ENCODE results near the gene SLFN12L. TPM values are rescaled to one million over a fixed set of nuclear protein-coding genes. Genes with fewer than 3 reads are reported as not detected.
A peak's percentile ranks its signal among the peaks of the same experiment; 100 is the strongest.

The SLFN12L gene
- total and polyA plus RNA-seq, 9 of the 15 experiments (the other 6 are each of a cell fraction or from before 2014, with no cell fraction given), result 0.04 to 0.31 (median 0.08) TPM; not detected in 3

GRCh38 chr17:35578197-35578928 lies 40.9 kb upstream of the SLFN12L start, which contains the start of gene PEX12 (continued):
- TF ChIP-seq SLC30A9 (CRISPR knock-in tag; IDR thresholded peaks at IDR 0.05) (no peak), CBFB (CRISPR knock-in tag; IDR thresholded peaks at IDR 0.05) (0 out of 2 replicates have a peak, but pooled peaks have one; percentile 31), HMGN3 (IDR thresholded peaks at IDR 0.05; ENCODE audit: borderline replicate concordance, extremely low read depth, insufficient read length, low read depth, low read length) (peak; percentile 80), NCOA1 (IDR thresholded peaks at IDR 0.05; ENCODE audit: low read depth) (no peak), ZBTB9 (CRISPR knock-in tag; IDR thresholded peaks at IDR 0.05) (no peak), ESRRA (IDR thresholded peaks at IDR 0.05; ENCODE audit: borderline replicate concordance, low read depth) (peak; percentile 97), CBX8 (IDR thresholded peaks at IDR 0.05; ENCODE audit: borderline replicate concordance, extremely low read depth, low read depth, low read length, poor library complexity, severe bottlenecking) (no peak), ASH1L (IDR thresholded peaks at IDR 0.05; ENCODE audit: borderline replicate concordance, low read depth, partially characterized antibody) (peak; percentile 59), U2AF2 (optimal IDR thresholded peaks at IDR 0.05; ENCODE audit: low read depth, low read length) (no peak), ZNF232 (CRISPR knock-in tag; IDR thresholded peaks at IDR 0.05) (no peak), ZNF324 (CRISPR knock-in tag; IDR thresholded peaks at IDR 0.05) (no peak), KDM2B (CRISPR knock-in tag; IDR thresholded peaks at IDR 0.05) (no peak), SIN3B (IDR thresholded peaks at IDR 0.05; ENCODE audit: low read depth) (peak; percentile 73), SP2 (IDR thresholded peaks at IDR 0.05; ENCODE audit: extremely low read depth, low read depth, low read length, poor library complexity, severe bottlenecking) (peak; percentile 92), ZNF609 (CRISPR knock-in tag; IDR thresholded peaks at IDR 0.05; ENCODE audit: borderline replicate concordance) (no peak), MYBL2 (IDR thresholded peaks at IDR 0.05; ENCODE audit: low read depth) (no peak), MYBL2 (CRISPR knock-in tag; IDR thresholded peaks at IDR 0.05; ENCODE audit: borderline replicate concordance) (no peak), CCNT2 (IDR thresholded peaks at IDR 0.05; ENCODE audit: borderline replicate concordance, extremely low read depth, insufficient read length, low read depth, low read length) (peak; percentile 15), RBM17 (IDR thresholded peaks at IDR 0.05; ENCODE audit: borderline replicate concordance, low read depth, low read length) (no peak), CREM (IDR thresholded peaks at IDR 0.05; ENCODE audit: low read depth) (peak; percentile 99), TFAM (CRISPR knock-in tag; conservative IDR thresholded peaks at IDR 0.05) (no peak)

All from K562 (cell line).